ENCODE results near the gene CHIT1. TPM values are rescaled to one million over a fixed set of nuclear protein-coding genes. Genes with fewer than 3 reads are reported as not detected.

The CHIT1 gene
- total RNA-seq, 1 donor from 2014 or later = under 0.01 TPM

GRCh38 chr1:203172184-203173010 is 57.1 kb downstream of the CHIT1 start:
- Histone ChIP-seq H3K27me3 (ENCODE audit: control insufficient read depth in 3 of 3, insufficient read depth in 3 of 3, low read length in 3 of 3) (no peaks in the 10 kb centered on the region), H3K4me3 (ENCODE audit: low read length in 3 of 3) (no peak overlapping the region), H3K36me3 (ENCODE audit: control insufficient read depth in 3 of 3, insufficient read depth in 3 of 3, low read length in 3 of 3) (no peaks in the 10 kb centered on the region), H3K9ac (ENCODE audit: low read depth in 1 of 3, low read length in 3 of 3) (peak overlapping the region in 1 of 3 donors; percentile 25), H3K4me1 (ENCODE audit: control insufficient read depth in 3 of 3, insufficient read depth in 3 of 3, low read length in 3 of 3) (peaks cover 47 to 54% (median 48%) of the 10 kb centered on the region in 3 donors), H3K27ac (ENCODE audit: low read depth, low read length) (peak overlapping the region; percentile 73), H3K9me3 (ENCODE audit: control insufficient read depth in 3 of 3, low read length in 3 of 3) (no peaks in the 10 kb centered on the region)

- Histone ChIP-seq H3K27ac (ENCODE audit: low read depth, low read length) (no peak overlapping the region), H3K4me1 (ENCODE audit: control insufficient read depth in 3 of 3, insufficient read depth in 3 of 3, low read length in 3 of 3) (peaks cover 44 to 46% (median 46%) of the 10 kb centered on the region in 3 donors), H3K9ac (ENCODE audit: low read depth in 1 of 3, low read length in 3 of 3) (no peak overlapping the region), H3K36me3 (ENCODE audit: control insufficient read depth in 3 of 3, insufficient read depth in 3 of 3, low read length in 3 of 3) (no peaks in the 10 kb centered on the region), H3K4me3 (ENCODE audit: low read length in 3 of 3) (no peak overlapping the region), H3K9me3 (ENCODE audit: control insufficient read depth in 3 of 3, low read length in 3 of 3) (no peaks in the 10 kb centered on the region), H3K27me3 (ENCODE audit: control insufficient read depth in 3 of 3, insufficient read depth in 3 of 3, low read length in 3 of 3) (no peaks in the 10 kb centered on the region)
Measured at GRCh38 chr1:203171341-203172183, 57.9 kb downstream of the CHIT1 start.

GRCh38 chr1:203170625-203171330 is 58.7 kb downstream of the CHIT1 start:
- no peak overlapping the region for H3K4me3 ChIP-seq (ENCODE audit: low read length in 3 of 3)
- H3K9me3 ChIP-seq (ENCODE audit: control insufficient read depth in 3 of 3, low read length in 3 of 3) = no peaks in the 10 kb centered on the region
- H3K4me1 ChIP-seq (ENCODE audit: control insufficient read depth in 3 of 3, insufficient read depth in 3 of 3, low read length in 3 of 3) = peaks cover 37 to 39% (median 39%) of the 10 kb centered on the region in 3 donors
- H3K27me3 ChIP-seq (ENCODE audit: control insufficient read depth in 3 of 3, insufficient read depth in 3 of 3, low read length in 3 of 3) = no peaks in the 10 kb centered on the region
- H3K27ac ChIP-seq (ENCODE audit: low read depth, low read length) = no peak overlapping the region
- H3K9ac ChIP-seq (ENCODE audit: low read depth in 1 of 3, low read length in 3 of 3) = no peak overlapping the region
- H3K36me3 ChIP-seq (ENCODE audit: control insufficient read depth in 3 of 3, insufficient read depth in 3 of 3, low read length in 3 of 3) = no peaks in the 10 kb centered on the region

GRCh38 chr1:203169770-203170520 is 59.5 kb downstream of the CHIT1 start:
- peaks cover 0 to 2% (median 0%) of the 10 kb centered on the region in 3 donors for H3K36me3 ChIP-seq (ENCODE audit: control insufficient read depth in 3 of 3, insufficient read depth in 3 of 3, low read length in 3 of 3)
- H3K27ac ChIP-seq (ENCODE audit: low read depth, low read length) = no peak overlapping the region
- no peaks in the 10 kb centered on the region for H3K27me3 ChIP-seq (ENCODE audit: control insufficient read depth in 3 of 3, insufficient read depth in 3 of 3, low read length in 3 of 3)
- H3K4me1 ChIP-seq (ENCODE audit: control insufficient read depth in 3 of 3, insufficient read depth in 3 of 3, low read length in 3 of 3) = peaks cover 30 to 32% (median 31%) of the 10 kb centered on the region in 3 donors
- no peak overlapping the region for H3K9ac ChIP-seq (ENCODE audit: low read depth in 1 of 3, low read length in 3 of 3)
- no peak overlapping the region for H3K4me3 ChIP-seq (ENCODE audit: low read length in 3 of 3)
- no peaks in the 10 kb centered on the region for H3K9me3 ChIP-seq (ENCODE audit: control insufficient read depth in 3 of 3, low read length in 3 of 3)

GRCh38 chr1:203168991-203169390 is 60.5 kb downstream of the CHIT1 start:
- no peak overlapping the region for H3K9ac ChIP-seq (ENCODE audit: low read depth in 1 of 3, low read length in 3 of 3)
- peaks cover 0 to 2% (median 0%) of the 10 kb centered on the region in 3 donors for H3K36me3 ChIP-seq (ENCODE audit: control insufficient read depth in 3 of 3, insufficient read depth in 3 of 3, low read length in 3 of 3)
- H3K27ac ChIP-seq (ENCODE audit: low read depth, low read length) = no peak overlapping the region
- H3K9me3 ChIP-seq (ENCODE audit: control insufficient read depth in 3 of 3, low read length in 3 of 3) = no peaks in the 10 kb centered on the region
- H3K27me3 ChIP-seq (ENCODE audit: control insufficient read depth in 3 of 3, insufficient read depth in 3 of 3, low read length in 3 of 3) = no peaks in the 10 kb centered on the region
- H3K4me1 ChIP-seq (ENCODE audit: control insufficient read depth in 3 of 3, insufficient read depth in 3 of 3, low read length in 3 of 3) = peaks cover 24% of the 10 kb centered on the region in 3 donors
- H3K4me3 ChIP-seq (ENCODE audit: low read length in 3 of 3) = no peak overlapping the region

- H3K36me3 ChIP-seq (ENCODE audit: control insufficient read depth in 3 of 3, insufficient read depth in 3 of 3, low read length in 3 of 3) = peaks cover 0 to 2% (median 0%) of the 10 kb centered on the region in 3 donors
- no peak overlapping the region for H3K27ac ChIP-seq (ENCODE audit: low read depth, low read length)
- no peaks in the 10 kb centered on the region for H3K9me3 ChIP-seq (ENCODE audit: control insufficient read depth in 3 of 3, low read length in 3 of 3)
- H3K9ac ChIP-seq (ENCODE audit: low read depth in 1 of 3, low read length in 3 of 3) = no peak overlapping the region
- peaks cover 17 to 23% (median 18%) of the 10 kb centered on the region in 3 donors for H3K4me1 ChIP-seq (ENCODE audit: control insufficient read depth in 3 of 3, insufficient read depth in 3 of 3, low read length in 3 of 3)
- no peaks in the 10 kb centered on the region for H3K27me3 ChIP-seq (ENCODE audit: control insufficient read depth in 3 of 3, insufficient read depth in 3 of 3, low read length in 3 of 3)
- H3K4me3 ChIP-seq (ENCODE audit: low read length in 3 of 3) = no peak overlapping the region
Measured at GRCh38 chr1:203168256-203168786, 61.2 kb downstream of the CHIT1 start.

- peaks cover 0 to 2% (median 0%) of the 10 kb centered on the region in 3 donors for H3K36me3 ChIP-seq (ENCODE audit: control insufficient read depth in 3 of 3, insufficient read depth in 3 of 3, low read length in 3 of 3)
- H3K4me1 ChIP-seq (ENCODE audit: control insufficient read depth in 3 of 3, insufficient read depth in 3 of 3, low read length in 3 of 3) = peaks cover 12 to 18% (median 13%) of the 10 kb centered on the region in 3 donors
- H3K9ac ChIP-seq (ENCODE audit: low read depth in 1 of 3, low read length in 3 of 3) = no peak overlapping the region
- no peaks in the 10 kb centered on the region for H3K27me3 ChIP-seq (ENCODE audit: control insufficient read depth in 3 of 3, insufficient read depth in 3 of 3, low read length in 3 of 3)
- no peak overlapping the region for H3K27ac ChIP-seq (ENCODE audit: low read depth, low read length)
- no peaks in the 10 kb centered on the region for H3K9me3 ChIP-seq (ENCODE audit: control insufficient read depth in 3 of 3, low read length in 3 of 3)
- H3K4me3 ChIP-seq (ENCODE audit: low read length in 3 of 3) = no peak overlapping the region
Measured at GRCh38 chr1:203167913-203168200, 61.6 kb downstream of the CHIT1 start.

GRCh38 chr1:203167026-203167912 is 62.2 kb downstream of the CHIT1 start:
- Histone ChIP-seq H3K27ac (ENCODE audit: low read depth, low read length) (no peak overlapping the region), H3K9me3 (ENCODE audit: control insufficient read depth in 3 of 3, low read length in 3 of 3) (no peaks in the 10 kb centered on the region), H3K4me1 (ENCODE audit: control insufficient read depth in 3 of 3, insufficient read depth in 3 of 3, low read length in 3 of 3) (peaks cover 6 to 12% (median 7%) of the 10 kb centered on the region in 3 donors), H3K9ac (ENCODE audit: low read depth in 1 of 3, low read length in 3 of 3) (no peak overlapping the region), H3K36me3 (ENCODE audit: control insufficient read depth in 3 of 3, insufficient read depth in 3 of 3, low read length in 3 of 3) (peaks cover 0 to 2% (median 0%) of the 10 kb centered on the region in 3 donors), H3K4me3 (ENCODE audit: low read length in 3 of 3) (no peak overlapping the region), H3K27me3 (ENCODE audit: control insufficient read depth in 3 of 3, insufficient read depth in 3 of 3, low read length in 3 of 3) (peaks cover 0 to under 1% (median 0%) of the 10 kb centered on the region in 3 donors)
